Neural cell (in vitro differentiated cells): ENCODE measurements around the gene SQOR. TPM values are rescaled to one million over a fixed set of nuclear protein-coding genes. Genes with fewer than 3 reads are reported as not detected.

Source experiments
- H2AFZ ChIP-seq: fragments of 200-600, 300-800 bp; sonication (generic), shearing (Covaris generic); 2 replicates; pipeline ENCODE4 v1.6.0; 2014; ENCODE audit warnings: low read depth, mild to moderate bottlenecking, antibody characterized with exemption, low read length, moderate library complexity
- H3F3A ChIP-seq: fragments of 200-600 bp; shearing (Covaris generic); 2 replicates; pipeline ENCODE4 v1.6.1; 2016; ENCODE audit warnings: mild to moderate bottlenecking, moderate library complexity, mixed read lengths, antibody characterized with exemption, low read length; ENCODE audit not compliant: insufficient read depth, poor library complexity, severe bottlenecking
- H3K27ac ChIP-seq: fragments of 200-600, 300-800 bp; sonication (generic), shearing (Covaris generic); 2 replicates; pipeline ENCODE4 v1.5.1; 2014; ENCODE audit warnings: mild to moderate bottlenecking, low read length, moderate library complexity
- H3K27me3 ChIP-seq: fragments of 300-800, 200-600 bp; sonication (generic), shearing (Covaris generic); 2 replicates; pipeline ENCODE4 v1.6.0; 2014; ENCODE audit warnings: mild to moderate bottlenecking, low read depth, low read length, moderate library complexity; ENCODE audit not compliant: insufficient read depth
- H3K36me3 ChIP-seq: fragments of 300-800, 200-600 bp; sonication (generic), shearing (Covaris generic); 2 replicates; pipeline ENCODE4 v1.5.1; 2014; ENCODE audit warnings: mild to moderate bottlenecking, antibody characterized with exemption, low read length, moderate library complexity; ENCODE audit not compliant: insufficient read depth
- H3K4me2 ChIP-seq: fragments of 300-800, 200-600 bp; sonication (generic), shearing (Covaris generic); 2 replicates; pipeline ENCODE4 v1.6.0; 2014; ENCODE audit warnings: mild to moderate bottlenecking, low read length
- H3K4me3 ChIP-seq: fragments of 300-800, 200-600 bp; sonication (generic), shearing (Covaris generic); 2 replicates; pipeline ENCODE4 v1.5.1; 2014; ENCODE audit warnings: mild to moderate bottlenecking, low read length, moderate library complexity
- H3K79me2 ChIP-seq: fragments of 200-600 bp; shearing (Covaris generic); replicated peaks from 2 replicates; pipeline ENCODE4 v1.6.0; 2014; ENCODE audit warnings: mild to moderate bottlenecking, low read length, moderate library complexity; ENCODE audit not compliant: insufficient read depth
- H3K9ac ChIP-seq: fragments of 300-800, 200-600 bp; sonication (generic), shearing (Covaris generic); 2 replicates; pipeline ENCODE4 v1.6.1; 2016; ENCODE audit warnings: mild to moderate bottlenecking, low read length, mixed read lengths
- H3K9me2 ChIP-seq: fragments of 200-600 bp; shearing (Covaris generic); 2 replicates; pipeline ENCODE4 v1.6.1; 2016; ENCODE audit warnings: mild to moderate bottlenecking, low read length, mixed read lengths; ENCODE audit not compliant: insufficient read depth
- H3K9me3 ChIP-seq: fragments of 200-600, 300-800 bp; sonication (generic), shearing (Covaris generic); 2 replicates; pipeline ENCODE4 v1.6.1; 2016; ENCODE audit warnings: mild to moderate bottlenecking, mixed run types, low read length, moderate library complexity, mixed read lengths
- H4K20me1 ChIP-seq: fragments of 200-600 bp; shearing (Covaris generic); 2 replicates; pipeline ENCODE4 v1.6.1; 2016; ENCODE audit warnings: mild to moderate bottlenecking, mixed run types; ENCODE audit not compliant: insufficient read depth
- CTCF ChIP-seq: fragments of 450-650 bp; IDR thresholded peaks from 2 replicates; pipeline ENCODE4 v1.5.1; 2014; ENCODE audit warnings: antibody characterized with exemption, mild to moderate bottlenecking, moderate library complexity; ENCODE audit not compliant: poor library complexity, severe bottlenecking
- EP300 ChIP-seq: fragments of 450-650 bp; conservative IDR thresholded peaks from 2 replicates; pipeline ENCODE4 v1.6.1; 2014; ENCODE audit warnings: antibody characterized with exemption, mild to moderate bottlenecking, moderate library complexity; ENCODE audit not compliant: poor library complexity, severe bottlenecking
- EZH2 ChIP-seq: fragments of 200-600, 300-800 bp; shearing (Covaris generic), sonication (generic); IDR thresholded peaks from 2 replicates; pipeline ENCODE4 v1.6.1; 2014; ENCODE audit warnings: antibody characterized with exemption, low read length, borderline replicate concordance, mild to moderate bottlenecking; ENCODE audit not compliant: insufficient read depth, poor library complexity, severe bottlenecking
- MXI1 ChIP-seq: fragments of 450-650 bp; conservative IDR thresholded peaks from 2 replicates; pipeline ENCODE4 v1.6.1; 2014; ENCODE audit warnings: antibody characterized with exemption, mild to moderate bottlenecking; ENCODE audit not compliant: poor library complexity, severe bottlenecking
- POLR2AphosphoS5 ChIP-seq: IDR thresholded peaks from 2 replicates; pipeline ENCODE4 v1.6.1; 2012
- RAD21 ChIP-seq: fragments of 450-650 bp; conservative IDR thresholded peaks from 2 replicates; pipeline ENCODE4 v1.6.1; 2014; ENCODE audit warnings: antibody characterized with exemption, mild to moderate bottlenecking, moderate library complexity
- REST ChIP-seq: IDR thresholded peaks from 2 replicates; pipeline ENCODE4 v1.6.1; 2012; ENCODE audit warnings: borderline replicate concordance
- SMC3 ChIP-seq: fragments of 450-650 bp; conservative IDR thresholded peaks from 2 replicates; pipeline ENCODE4 v1.6.1; 2014; ENCODE audit warnings: antibody characterized with exemption, mild to moderate bottlenecking, moderate library complexity; ENCODE audit not compliant: poor library complexity
- TAF1 ChIP-seq: IDR thresholded peaks from 2 replicates; pipeline ENCODE4 v1.6.1; 2012; ENCODE audit warnings: low read depth
- polyA plus RNA-seq: library from polyadenylated mRNA; depleted of rRNA; stranded (reverse); fragments of >200 nt; gene quantifications from 2 replicates; pipeline ENCODE4 v1.2.3, GENCODE V29; 2014

Gene SQOR
- polyA plus RNA-seq, 1 donor from 2014 or later, result not detected

GRCh38 chr15:45669422-45669821, 34.6 kb downstream of the SQOR start:
- H3K27me3 ChIP-seq, result no peaks in the 10 kb centered on the region
- no peaks in the 10 kb centered on the region for H3K79me2 ChIP-seq
- H3K9me2 ChIP-seq, result no peaks in the 10 kb centered on the region
- no peaks in the 10 kb centered on the region for H3K9me3 ChIP-seq
- H4K20me1 ChIP-seq, result no peaks in the 10 kb centered on the region
- H3K36me3 ChIP-seq, result no peaks in the 10 kb centered on the region
- no peaks in the 10 kb centered on the region for H3F3A ChIP-seq
- no peak overlapping the region for H3K27ac ChIP-seq
- no peak overlapping the region for H3K4me2 ChIP-seq
- no peak overlapping the region for H2AFZ ChIP-seq
- no peak for TF ChIP-seq MXI1
- TF ChIP-seq EP300, result no peak
- no peak for TF ChIP-seq CTCF
- H3K9ac ChIP-seq, result no peak overlapping the region
- no peak overlapping the region for H3K4me3 ChIP-seq

- TF ChIP-seq RAD21, result no peak
- TF ChIP-seq MXI1, result no peak
- TF ChIP-seq CTCF, result no peak
- TF ChIP-seq EP300, result no peak
- TF ChIP-seq TAF1, result no peak
- TF ChIP-seq SMC3, result no peak
- TF ChIP-seq REST, result no peak
- TF ChIP-seq EZH2, result no peak
- no peak for TF ChIP-seq POLR2AphosphoS5
- Histone ChIP-seq H3K4me3 (no peak overlapping the region), H3K27ac (no peak overlapping the region), H3K9me3 (no peaks in the 10 kb centered on the region), H3K36me3 (no peaks in the 10 kb centered on the region), H2AFZ (no peak overlapping the region), H4K20me1 (no peaks in the 10 kb centered on the region), H3K79me2 (no peaks in the 10 kb centered on the region), H3K9ac (no peak overlapping the region), H3F3A (no peaks in the 10 kb centered on the region), H3K4me2 (no peak overlapping the region), H3K27me3 (no peaks in the 10 kb centered on the region), H3K9me2 (no peaks in the 10 kb centered on the region)
These were observed 35.3 kb downstream of the SQOR start for GRCh38 chr15:45670091-45670490.
